Neuron (in vitro differentiated cells): ENCODE results near the gene ATP2C2.

Experiments used
- H2AFZ ChIP-seq: one replicate; pipeline ENCODE4 v1.6.1; 2013; ENCODE audit warnings: low read depth, mild to moderate bottlenecking, inconsistent platforms, low read length, moderate library complexity
- H3K27me3 ChIP-seq: one replicate; pipeline ENCODE4 v1.6.1; 2013; ENCODE audit warnings: low read length; ENCODE audit not compliant: insufficient read depth
- H3K36me3 ChIP-seq: one replicate; pipeline ENCODE4 v1.6.1; 2013; ENCODE audit warnings: low read length; ENCODE audit not compliant: insufficient read depth
- H3K4me1 ChIP-seq: one replicate; pipeline ENCODE4 v1.6.1; 2013; ENCODE audit warnings: low read length; ENCODE audit not compliant: insufficient read depth
- H3K4me3 ChIP-seq: 2 replicates; pipeline ENCODE4 v1.5.1; 2013; ENCODE audit warnings: mild to moderate bottlenecking, low read length, moderate library complexity
- H3K9me3 ChIP-seq: one replicate; pipeline ENCODE4 v1.6.1; 2013; ENCODE audit warnings: low read length

Gene ATP2C2

GRCh38 chr16:84348386-84348888 is 19.9 kb upstream of the ATP2C2 start:
- H3K9me3 ChIP-seq: peaks cover 2% of the 10 kb centered on the region
- no peaks in the 10 kb centered on the region for H3K27me3 ChIP-seq
- no peak overlapping the region for H2AFZ ChIP-seq
- H3K4me1 ChIP-seq: peaks cover 6% of the 10 kb centered on the region
- H3K36me3 ChIP-seq: no peaks in the 10 kb centered on the region
- no peak overlapping the region for H3K4me3 ChIP-seq

GRCh38 chr16:84349862-84350684 is 18.3 kb upstream of the ATP2C2 start:
- no peaks in the 10 kb centered on the region for H3K27me3 ChIP-seq
- no peaks in the 10 kb centered on the region for H3K36me3 ChIP-seq
- no peak overlapping the region for H2AFZ ChIP-seq
- peaks cover 2% of the 10 kb centered on the region for H3K9me3 ChIP-seq
- no peak overlapping the region for H3K4me3 ChIP-seq
- peaks cover 6% of the 10 kb centered on the region for H3K4me1 ChIP-seq

- Histone ChIP-seq H3K36me3 (no peaks in the 10 kb centered on the region), H3K4me1 (peaks cover 8% of the 10 kb centered on the region), H3K27me3 (no peaks in the 10 kb centered on the region), H3K4me3 (no peak overlapping the region), H2AFZ (no peak overlapping the region), H3K9me3 (peaks cover 2% of the 10 kb centered on the region)
These were observed 17.5 kb upstream of the ATP2C2 start for GRCh38 chr16:84350685-84351400.

- H3K4me1 ChIP-seq: peaks cover 16% of the 10 kb centered on the region
- no peak overlapping the region for H2AFZ ChIP-seq
- H3K4me3 ChIP-seq: no peak overlapping the region
- peaks cover 2% of the 10 kb centered on the region for H3K9me3 ChIP-seq
- no peaks in the 10 kb centered on the region for H3K36me3 ChIP-seq
- no peaks in the 10 kb centered on the region for H3K27me3 ChIP-seq
These were observed 16.7 kb upstream of the ATP2C2 start for GRCh38 chr16:84351630-84352029.

GRCh38 chr16:84354306-84354705 is 14.0 kb upstream of the ATP2C2 start:
- Histone ChIP-seq H3K36me3 (no peaks in the 10 kb centered on the region), H3K4me3 (no peak overlapping the region), H2AFZ (no peak overlapping the region), H3K9me3 (peaks cover 2% of the 10 kb centered on the region), H3K4me1 (peaks cover 34% of the 10 kb centered on the region), H3K27me3 (no peaks in the 10 kb centered on the region)

- H3K4me3 ChIP-seq: no peak overlapping the region
- peaks cover under 1% of the 10 kb centered on the region for H3K9me3 ChIP-seq
- no peaks in the 10 kb centered on the region for H3K36me3 ChIP-seq
- H3K27me3 ChIP-seq: no peaks in the 10 kb centered on the region
- peaks cover 40% of the 10 kb centered on the region for H3K4me1 ChIP-seq
- H2AFZ ChIP-seq: no peak overlapping the region
These were observed 13.2 kb upstream of the ATP2C2 start for GRCh38 chr16:84355149-84355548.

- no peaks in the 10 kb centered on the region for H3K9me3 ChIP-seq
- H3K4me1 ChIP-seq: peaks cover 44% of the 10 kb centered on the region
- no peak overlapping the region for H3K4me3 ChIP-seq
- H2AFZ ChIP-seq: no peak overlapping the region
- no peaks in the 10 kb centered on the region for H3K36me3 ChIP-seq
- H3K27me3 ChIP-seq: no peaks in the 10 kb centered on the region
These were observed 12.2 kb upstream of the ATP2C2 start for GRCh38 chr16:84356176-84356575.

- H3K4me3 ChIP-seq: no peak overlapping the region
- no peak overlapping the region for H2AFZ ChIP-seq
- H3K4me1 ChIP-seq: peaks cover 49% of the 10 kb centered on the region
- H3K27me3 ChIP-seq: no peaks in the 10 kb centered on the region
- no peaks in the 10 kb centered on the region for H3K36me3 ChIP-seq
- H3K9me3 ChIP-seq: no peaks in the 10 kb centered on the region
These were observed 11.7 kb upstream of the ATP2C2 start for GRCh38 chr16:84356591-84357116.

GRCh38 chr16:84357191-84357651 is 11.1 kb upstream of the ATP2C2 start:
- no peaks in the 10 kb centered on the region for H3K36me3 ChIP-seq
- no peak overlapping the region for H3K4me3 ChIP-seq
- H2AFZ ChIP-seq: no peak overlapping the region
- no peaks in the 10 kb centered on the region for H3K27me3 ChIP-seq
- no peaks in the 10 kb centered on the region for H3K9me3 ChIP-seq
- peaks cover 55% of the 10 kb centered on the region for H3K4me1 ChIP-seq

GRCh38 chr16:84358601-84359295 is 9.6 kb upstream of the ATP2C2 start:
- H3K36me3 ChIP-seq: no peaks in the 10 kb centered on the region
- no peaks in the 10 kb centered on the region for H3K27me3 ChIP-seq
- H3K4me3 ChIP-seq: no peak overlapping the region
- peaks cover 65% of the 10 kb centered on the region for H3K4me1 ChIP-seq
- no peak overlapping the region for H2AFZ ChIP-seq
- no peaks in the 10 kb centered on the region for H3K9me3 ChIP-seq

- Histone ChIP-seq H3K27me3 (no peaks in the 10 kb centered on the region), H3K9me3 (no peaks in the 10 kb centered on the region), H3K4me3 (no peak overlapping the region), H3K4me1 (peaks cover 71% of the 10 kb centered on the region), H2AFZ (no peak overlapping the region), H3K36me3 (no peaks in the 10 kb centered on the region)
These were observed 9.0 kb upstream of the ATP2C2 start for GRCh38 chr16:84359326-84359725.

GRCh38 chr16:84360170-84360569 is 8.2 kb upstream of the ATP2C2 start:
- Histone ChIP-seq H2AFZ (no peak overlapping the region), H3K27me3 (no peaks in the 10 kb centered on the region), H3K9me3 (no peaks in the 10 kb centered on the region), H3K36me3 (no peaks in the 10 kb centered on the region), H3K4me3 (no peak overlapping the region), H3K4me1 (peaks cover 71% of the 10 kb centered on the region)

- no peaks in the 10 kb centered on the region for H3K27me3 ChIP-seq
- H2AFZ ChIP-seq: no peak overlapping the region
- peaks cover 70% of the 10 kb centered on the region for H3K4me1 ChIP-seq
- H3K36me3 ChIP-seq: no peaks in the 10 kb centered on the region
- no peaks in the 10 kb centered on the region for H3K9me3 ChIP-seq
- H3K4me3 ChIP-seq: no peak overlapping the region
These were observed 7.6 kb upstream of the ATP2C2 start for GRCh38 chr16:84360748-84361147.
